ENCODE measurements around the gene NMNAT1.
"Not testable (repeated sequence)": the region's sequence is repeated elsewhere in the genome, so short reads cannot be mapped to it uniquely, and the experiment has no call there.

The NMNAT1 gene

DNA sequence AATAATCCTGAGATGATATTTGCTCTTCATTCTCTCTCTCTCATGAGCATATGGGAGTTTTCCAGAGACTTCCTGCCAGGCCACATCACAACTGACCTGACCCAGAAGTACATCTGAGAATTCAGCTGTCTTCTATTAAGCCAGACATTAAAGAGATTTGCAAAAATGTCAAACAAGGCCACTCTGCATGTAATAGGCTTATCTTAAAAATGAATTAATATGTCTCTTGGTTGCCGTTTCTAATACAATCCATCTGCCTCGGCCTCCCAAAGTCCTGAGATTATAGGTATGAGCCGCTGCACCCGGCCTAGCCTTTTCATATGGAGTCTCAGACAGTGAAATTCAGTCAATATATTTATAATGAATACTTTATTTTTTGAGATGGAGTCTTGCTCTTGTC is 78.7 kb downstream of the NMNAT1 start:
- H3K36me3 Mint-ChIP-seq; H3K27ac Mint-ChIP-seq; H3K9me3 Mint-ChIP-seq (ENCODE audit: low read depth); H3K4me3 Mint-ChIP-seq; H3K27me3 Mint-ChIP-seq; H3K4me1 Mint-ChIP-seq (ENCODE audit: low read depth): not testable (repeated sequence)

DNA sequence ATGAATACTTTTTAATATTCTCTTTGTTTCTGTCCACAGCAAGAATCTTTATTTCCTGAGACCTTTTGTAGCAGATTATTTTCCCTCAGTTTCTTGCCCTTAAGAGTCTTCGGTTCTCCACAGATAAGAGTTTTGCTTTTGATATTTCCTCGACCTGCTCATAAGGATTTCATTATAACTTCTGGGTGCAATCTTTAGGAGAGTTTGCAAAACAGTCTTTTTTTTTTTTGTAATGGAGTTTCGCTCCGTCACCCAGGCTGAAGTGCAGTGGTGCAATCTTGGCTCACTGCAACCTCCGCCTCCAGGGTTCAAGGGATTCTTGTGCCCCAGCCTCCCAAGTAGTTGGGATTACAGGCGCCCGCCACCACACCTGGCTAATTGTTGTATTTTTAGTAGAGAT is 79.4 kb downstream of the NMNAT1 start:
- Mint-ChIP-seq H3K27me3 (peaks cover under 1% of the 10 kb centered on the region), H3K4me1 (ENCODE audit: low read depth) (no peaks in the 10 kb centered on the region), H3K36me3 (no peaks in the 10 kb centered on the region), H3K9me3 (ENCODE audit: low read depth) (no peaks in the 10 kb centered on the region), H3K27ac (no peak overlapping the region), H3K4me3 (no peak overlapping the region)

- H3K4me1 Mint-ChIP-seq (ENCODE audit: low read depth) = no peaks in the 10 kb centered on the region
- H3K27ac Mint-ChIP-seq = no peak overlapping the region
- H3K27me3 Mint-ChIP-seq = no peaks in the 10 kb centered on the region
- no peaks in the 10 kb centered on the region for H3K36me3 Mint-ChIP-seq
- no peaks in the 10 kb centered on the region for H3K9me3 Mint-ChIP-seq (ENCODE audit: low read depth)
- H3K4me3 Mint-ChIP-seq = no peak overlapping the region
Measured at GRCh38 chr1:10025354-10025753, 82.1 kb downstream of the NMNAT1 start.

GRCh38 chr1:10027027-10027426 is 83.8 kb downstream of the NMNAT1 start:
- no peak overlapping the region for H3K27ac Mint-ChIP-seq
- no peaks in the 10 kb centered on the region for H3K9me3 Mint-ChIP-seq (ENCODE audit: low read depth)
- no peaks in the 10 kb centered on the region for H3K27me3 Mint-ChIP-seq
- H3K36me3 Mint-ChIP-seq = no peaks in the 10 kb centered on the region
- H3K4me3 Mint-ChIP-seq = no peak overlapping the region
- H3K4me1 Mint-ChIP-seq (ENCODE audit: low read depth) = no peaks in the 10 kb centered on the region

DNA sequence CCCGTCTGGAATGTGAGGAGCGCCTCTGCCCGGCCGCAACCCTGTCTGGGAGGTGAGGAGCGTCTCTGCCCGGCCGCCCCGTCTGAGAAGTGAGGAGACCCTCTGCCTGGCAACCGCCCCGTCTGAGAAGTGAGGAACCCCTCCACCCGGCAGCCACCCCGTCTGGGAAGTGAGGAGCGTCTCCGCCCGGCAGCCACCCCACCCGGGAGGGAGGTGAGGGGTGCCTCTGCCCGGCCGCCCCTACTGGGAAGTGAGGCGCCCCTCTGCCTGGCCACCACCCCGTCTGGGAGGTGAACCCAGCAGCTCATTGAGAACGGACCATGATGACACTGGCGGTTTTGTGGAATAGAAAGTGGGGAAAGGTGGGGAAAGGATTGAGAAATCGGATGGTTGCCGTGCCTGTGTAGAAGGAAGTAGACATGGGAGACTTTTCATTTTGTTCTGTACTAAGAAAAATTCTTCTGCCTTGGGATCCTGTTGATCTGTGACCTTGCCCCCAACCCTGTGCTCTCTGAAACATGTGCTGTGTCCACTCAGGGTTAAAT is 85.8 kb downstream of the NMNAT1 start:
- H3K36me3 Mint-ChIP-seq; H3K4me3 Mint-ChIP-seq; H3K27me3 Mint-ChIP-seq; H3K27ac Mint-ChIP-seq; H3K9me3 Mint-ChIP-seq (ENCODE audit: low read depth): not testable (repeated sequence)
- H3K4me1 Mint-ChIP-seq (ENCODE audit: low read depth) = peaks cover 10% of the 10 kb centered on the region

GRCh38 chr1:10031461-10031860 is 88.2 kb downstream of the NMNAT1 start:
- Mint-ChIP-seq H3K27ac (no peak overlapping the region), H3K4me1 (ENCODE audit: low read depth) (peaks cover 24% of the 10 kb centered on the region), H3K9me3 (ENCODE audit: low read depth) (no peaks in the 10 kb centered on the region), H3K4me3 (no peak overlapping the region), H3K27me3 (no peaks in the 10 kb centered on the region), H3K36me3 (peaks cover 3% of the 10 kb centered on the region)

GRCh38 chr1:10032590-10033358 is 89.5 kb downstream of the NMNAT1 start, which contains the start of gene UBE4B:
Gene UBE4B (plus strand): TSS chr1:10032958. CDS start chr1:10033671, 713 bp downstream.
- Mint-ChIP-seq H3K9me3 (ENCODE audit: low read depth) (no peaks in the 10 kb centered on the region), H3K27ac (peak within 1 kb of the TSS; percentile 94), H3K4me1 (ENCODE audit: low read depth) (peaks cover 26% of the 10 kb centered on the region), H3K36me3 (peaks cover 3% of the 10 kb centered on the region), H3K4me3 (peak within 1 kb of the TSS; percentile 90), H3K27me3 (no peaks in the 10 kb centered on the region)

- Mint-ChIP-seq H3K9me3 (ENCODE audit: low read depth) (no peaks in the 10 kb centered on the region), H3K27me3 (no peaks in the 10 kb centered on the region), H3K27ac (peak overlapping the region; percentile 94), H3K4me3 (peak overlapping the region; percentile 90), H3K36me3 (peaks cover 3% of the 10 kb centered on the region), H3K4me1 (ENCODE audit: low read depth) (peaks cover 26% of the 10 kb centered on the region)
Measured at GRCh38 chr1:10033359-10033845, 90.1 kb downstream of the NMNAT1 start.

All from activated naive CD8-positive, alpha-beta T cell (primary cell).